CD4-positive, alpha-beta T cell treated with Interleukin-12 subunit alpha and Interleukin-12 subunit beta, for 1 hour (primary cell): ENCODE data around the gene CFL1.
"Not testable (repeated sequence)": the region's sequence is repeated elsewhere in the genome, so short reads cannot be mapped to it uniquely, and the experiment has no call there.

Source experiments
- DNase-seq: peaks from one replicate; pipeline ENCODE4 v3.0.0-alpha.2; 2020

The CFL1 gene

DNA sequence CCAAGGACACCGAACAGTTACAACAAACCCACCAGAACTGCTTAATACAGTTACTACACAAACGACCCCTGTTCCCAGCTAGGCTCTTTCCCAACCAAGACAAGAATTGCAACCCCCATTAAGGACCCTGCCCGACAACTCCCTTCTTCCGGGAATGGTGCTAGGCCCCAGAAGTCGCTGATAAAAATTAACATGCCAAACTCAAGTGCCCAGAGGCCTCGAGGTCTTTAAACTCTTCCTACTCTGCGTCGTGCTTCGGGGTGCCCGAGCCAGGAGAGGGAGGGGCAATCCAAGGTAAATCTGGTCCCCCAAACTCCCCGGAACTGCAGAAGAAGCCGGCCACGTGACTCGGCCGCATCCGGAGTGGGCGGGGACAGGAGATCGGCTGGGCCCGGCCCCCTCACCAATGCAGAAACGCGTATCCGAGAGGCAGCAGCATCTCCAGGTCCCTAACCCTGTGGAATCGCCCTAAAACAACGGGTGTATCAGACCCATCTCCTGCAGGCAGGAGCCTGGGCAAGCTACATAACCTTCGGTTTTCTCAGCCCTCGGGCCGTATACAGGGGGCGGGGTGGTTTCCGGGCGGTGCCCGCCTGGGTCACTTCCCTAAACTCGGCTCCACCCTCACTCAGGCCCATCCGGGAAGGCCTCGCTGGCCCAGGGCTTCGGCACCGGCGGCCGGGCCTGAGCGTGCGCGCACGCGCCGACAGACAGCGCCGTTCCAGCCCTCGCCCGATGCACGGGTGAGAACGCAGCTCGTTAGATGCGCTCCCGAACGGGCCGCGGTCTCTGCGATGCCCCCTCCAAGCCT lies 1.1 kb downstream of the CFL1 start:
- peak; percentile 84 for DNase-seq

DNA sequence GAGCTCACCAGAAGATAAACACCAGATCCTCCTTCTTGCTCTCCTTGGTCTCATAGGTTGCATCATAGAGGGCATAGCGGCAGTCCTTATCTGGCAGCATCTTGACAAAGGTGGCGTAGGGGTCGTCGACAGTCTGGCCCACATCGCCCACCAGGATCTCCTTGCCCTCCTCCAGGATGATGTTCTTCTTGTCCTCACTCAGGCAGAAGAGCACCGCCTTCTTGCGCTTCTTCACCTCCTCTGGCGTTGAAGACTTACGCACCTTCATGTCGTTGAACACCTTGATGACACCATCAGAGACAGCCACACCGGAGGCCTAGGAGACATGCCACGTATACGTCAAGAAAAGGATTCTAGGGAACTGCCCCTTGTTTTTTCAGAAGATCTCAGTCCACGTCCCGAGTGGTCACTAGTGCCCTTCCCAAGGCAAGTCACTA lies 2.0 kb downstream of the CFL1 start:
- no peak for DNase-seq

DNA sequence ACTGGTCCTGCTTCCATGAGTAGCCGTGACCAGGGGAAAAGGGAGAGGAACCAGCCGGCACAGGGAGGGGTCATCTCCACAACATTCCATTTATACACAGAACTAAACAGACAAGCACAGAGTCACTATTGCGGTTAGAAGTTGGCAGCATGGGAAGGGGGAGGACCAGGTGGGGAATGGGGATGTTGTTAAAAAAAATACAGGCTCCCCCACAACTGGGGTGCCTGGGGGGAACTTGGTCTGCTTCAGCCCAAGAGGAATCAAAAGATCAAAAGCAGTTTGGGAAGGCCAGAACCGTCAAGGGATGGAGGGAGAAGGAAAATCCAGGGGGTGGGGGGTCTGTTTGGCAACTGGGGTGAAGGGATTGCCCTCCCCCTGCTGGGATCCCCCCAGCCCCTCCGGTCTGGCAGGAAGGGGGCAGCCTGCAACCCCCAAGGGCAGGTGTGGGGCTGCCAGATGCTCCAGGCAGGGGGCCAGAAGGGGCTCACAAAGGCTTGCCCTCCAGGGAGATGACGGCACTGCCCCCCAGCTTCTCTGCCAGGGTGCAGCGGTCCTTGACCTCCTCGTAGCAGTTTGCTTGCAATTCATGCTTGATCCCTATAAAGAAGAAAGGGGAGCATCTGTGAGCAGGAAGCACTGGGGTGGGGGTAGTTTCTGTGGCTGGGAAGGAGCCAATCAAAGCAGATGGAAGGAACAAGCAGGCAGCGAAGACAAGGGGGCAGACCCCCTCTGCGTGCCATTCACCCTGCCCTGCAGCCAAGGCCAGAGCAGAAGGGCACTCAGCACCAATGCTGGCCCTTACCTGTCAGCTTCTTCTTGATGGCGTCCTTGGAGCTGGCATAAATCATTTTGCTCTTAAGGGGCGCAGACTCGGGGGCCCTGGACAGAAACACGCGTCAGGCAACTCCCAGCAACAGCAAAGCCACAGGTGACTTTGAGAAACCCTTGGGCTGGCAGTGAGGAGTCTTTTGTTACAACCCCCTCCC lies 2.8 kb downstream of the CFL1 start:
- DNase-seq: no peak

DNA sequence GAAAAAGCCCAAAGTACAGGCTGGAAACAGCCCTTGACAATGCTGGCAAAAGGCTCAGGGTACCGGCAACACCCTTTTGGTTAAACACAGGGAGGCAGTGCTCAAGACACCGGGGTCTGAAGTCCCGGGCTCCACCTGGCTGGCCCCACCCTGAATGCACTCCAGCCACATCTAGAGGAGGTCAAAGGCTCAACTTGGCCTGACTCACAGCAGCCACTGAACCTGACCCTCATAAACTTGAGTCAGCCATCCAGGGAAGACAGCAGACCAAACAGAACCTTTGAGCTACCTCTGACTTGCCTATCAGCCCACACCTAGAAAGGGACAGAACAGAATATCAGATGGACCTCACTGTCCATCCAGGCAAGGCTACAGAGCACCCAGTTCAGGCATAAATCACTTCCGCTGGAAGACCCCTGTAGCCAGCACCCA lies 3.8 kb downstream of the CFL1 start:
- DNase-seq: no peak

DNA sequence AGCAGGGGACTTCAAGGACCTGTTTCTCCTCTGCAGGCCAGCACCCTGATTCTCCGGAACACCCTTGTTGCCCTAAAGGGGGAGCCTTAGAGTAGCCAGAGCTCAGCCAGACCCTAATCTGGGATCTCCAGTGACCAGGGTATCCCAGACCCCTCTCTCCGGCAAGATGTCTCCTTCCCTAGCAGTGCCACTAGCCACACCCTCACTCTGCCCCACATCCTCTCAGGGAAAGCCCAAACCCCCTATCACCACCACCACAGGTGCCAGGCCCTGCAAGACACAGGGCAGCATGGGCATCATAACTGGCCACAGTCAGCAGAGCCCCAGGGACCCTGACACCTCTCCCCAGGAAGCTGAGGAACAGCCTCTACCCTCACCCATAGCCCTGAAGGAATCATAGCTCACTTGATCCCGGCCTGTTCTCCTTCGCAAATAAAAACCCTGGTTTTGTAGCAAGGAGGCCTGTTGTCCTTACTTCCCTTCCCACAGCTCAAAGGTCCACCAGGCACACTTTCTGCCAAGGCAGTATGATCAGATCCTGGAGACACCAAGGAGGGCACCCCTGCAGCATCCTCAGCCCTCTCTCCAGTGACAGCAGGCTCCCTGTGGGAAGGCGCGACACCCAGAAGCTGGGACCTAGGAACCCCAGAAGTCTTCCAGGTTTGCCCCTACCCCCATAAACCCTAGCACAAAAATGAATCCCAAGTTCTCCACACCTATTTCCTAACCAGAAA lies 4.6 kb downstream of the CFL1 start:
- DNase-seq: no peak

DNA sequence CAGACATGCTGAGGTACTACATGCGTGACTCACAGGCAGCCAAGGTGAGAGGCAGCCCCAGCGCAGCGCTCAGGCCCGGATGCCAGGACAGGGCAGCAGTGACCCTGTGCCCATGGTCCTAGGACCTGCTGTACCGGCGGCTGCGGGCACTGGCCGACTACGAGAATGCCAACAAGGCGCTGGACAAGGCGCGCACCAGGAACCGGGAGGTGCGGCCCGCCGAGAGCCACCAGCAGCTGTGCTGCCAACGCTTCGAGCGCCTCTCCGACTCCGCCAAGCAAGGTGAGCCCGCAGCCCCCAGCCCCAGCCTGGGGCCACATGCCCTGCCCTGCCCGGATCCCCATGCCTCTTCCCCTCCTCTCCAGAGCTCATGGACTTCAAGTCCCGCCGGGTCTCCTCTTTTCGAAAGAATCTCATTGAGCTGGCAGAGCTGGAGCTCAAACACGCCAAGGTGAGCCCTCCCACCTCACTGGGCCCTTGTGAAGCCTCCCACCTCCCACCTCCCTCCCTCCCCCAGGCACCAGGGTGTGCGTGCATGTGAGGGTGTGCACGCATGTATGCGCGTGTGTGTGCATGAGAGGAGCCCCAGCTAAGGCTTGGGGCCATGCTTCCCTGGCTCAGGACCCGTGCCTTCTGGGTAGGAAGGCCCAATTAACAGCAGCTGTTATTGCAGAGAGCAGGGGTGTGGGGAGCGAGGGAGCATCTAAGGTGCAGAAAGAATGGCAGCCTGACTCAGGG lies 5.3 kb downstream of the CFL1 start:
- no peak for DNase-seq

DNA sequence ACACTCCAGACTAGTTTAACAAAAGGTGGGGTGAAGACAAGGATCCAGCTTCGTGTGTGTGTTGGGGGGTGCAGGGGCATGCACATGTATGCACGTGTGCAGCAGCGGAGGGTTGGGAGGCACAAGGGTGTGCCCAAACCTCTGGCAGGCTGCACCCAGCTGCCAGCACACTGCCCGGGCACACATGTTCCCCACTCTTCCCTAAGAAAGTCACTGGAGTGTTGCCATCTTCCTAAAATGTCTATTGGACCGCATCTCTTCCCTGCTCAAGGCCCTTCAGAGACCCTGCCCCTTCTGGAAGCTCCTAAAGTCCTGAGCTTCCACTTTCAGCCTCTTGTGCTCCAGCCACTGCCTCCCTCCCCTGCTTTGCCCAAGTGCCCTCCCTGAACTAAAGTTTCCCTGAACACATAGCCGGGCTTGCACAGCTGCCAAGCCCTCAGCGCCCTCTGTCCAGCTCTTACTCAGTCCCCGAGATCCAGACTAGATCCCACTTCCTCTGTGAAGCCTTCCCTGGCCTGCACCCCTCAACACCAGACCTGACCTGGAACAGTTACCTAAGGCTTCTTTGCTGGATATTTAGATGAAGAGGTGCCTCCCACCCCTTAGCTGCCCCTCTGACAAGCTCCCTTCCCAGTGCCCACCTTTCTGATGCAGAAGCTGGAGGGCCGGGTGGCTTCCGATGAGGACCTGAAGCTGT lies 6.0 kb downstream of the CFL1 start:
- no peak for DNase-seq

DNA sequence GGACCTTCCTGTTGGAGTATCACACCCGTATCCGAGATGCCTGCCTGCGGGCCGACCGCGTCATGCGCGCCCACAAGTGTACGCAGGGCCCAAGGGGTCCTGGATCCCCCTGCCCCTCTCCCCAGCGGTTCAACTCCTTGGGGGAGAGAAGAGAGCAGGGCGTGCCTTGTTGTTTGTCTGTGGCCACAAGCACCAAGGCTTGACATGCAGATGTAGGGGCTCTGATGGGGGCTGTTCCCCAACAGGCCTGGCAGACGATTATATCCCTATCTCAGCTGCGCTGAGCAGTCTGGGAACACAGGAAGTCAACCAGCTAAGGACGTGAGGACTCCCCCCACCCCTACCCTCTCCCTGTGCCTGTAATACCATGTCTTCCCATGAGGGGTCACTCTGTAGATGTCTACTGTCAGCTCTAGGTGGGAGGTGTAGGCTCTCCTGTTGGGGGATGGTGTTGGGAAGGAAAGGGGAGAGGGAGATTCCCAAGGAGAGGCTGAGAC lies 6.8 kb downstream of the CFL1 start:
- DNase-seq: peak; percentile 34

DNA sequence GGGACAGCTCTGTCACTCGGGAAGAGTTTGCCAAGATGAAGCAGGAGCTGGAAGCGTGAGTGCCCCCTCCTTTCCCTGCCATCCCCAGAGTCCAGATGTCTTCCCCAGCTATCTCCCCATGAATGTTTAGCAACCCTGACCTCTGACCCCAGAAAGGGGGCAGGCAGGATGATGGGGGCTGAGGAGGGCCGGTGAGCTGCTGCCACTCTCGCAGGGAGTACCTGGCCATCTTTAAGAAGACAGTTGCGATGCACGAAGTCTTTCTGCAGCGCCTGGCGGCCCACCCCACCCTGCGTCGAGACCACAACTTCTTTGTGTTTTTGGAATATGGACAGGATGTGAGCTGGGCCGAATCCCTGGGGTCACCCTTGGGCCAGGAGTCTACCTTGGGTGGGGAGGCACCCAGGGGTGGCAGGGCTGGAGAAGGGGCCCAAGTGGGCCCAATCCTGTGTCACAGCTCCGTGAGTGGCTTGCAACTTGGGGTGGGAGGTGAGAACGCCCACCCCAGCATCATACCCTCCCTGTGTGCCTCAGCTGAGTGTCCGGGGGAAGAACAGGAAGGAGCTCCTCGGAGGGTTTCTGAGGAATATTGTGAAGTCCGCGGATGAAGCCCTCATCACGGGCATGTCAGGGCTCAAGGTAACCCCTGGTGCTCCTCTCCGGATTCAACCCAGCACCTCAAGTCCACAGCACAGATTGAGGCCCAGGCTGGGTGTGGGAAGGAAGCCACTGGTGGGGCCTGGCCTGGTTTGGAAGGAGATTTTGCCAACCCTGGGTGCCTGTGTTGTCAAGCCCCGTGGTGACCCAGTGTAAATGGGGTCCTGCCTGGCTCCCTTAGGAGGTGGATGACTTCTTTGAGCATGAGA lies 7.5 kb downstream of the CFL1 start:
- no peak for DNase-seq

DNA sequence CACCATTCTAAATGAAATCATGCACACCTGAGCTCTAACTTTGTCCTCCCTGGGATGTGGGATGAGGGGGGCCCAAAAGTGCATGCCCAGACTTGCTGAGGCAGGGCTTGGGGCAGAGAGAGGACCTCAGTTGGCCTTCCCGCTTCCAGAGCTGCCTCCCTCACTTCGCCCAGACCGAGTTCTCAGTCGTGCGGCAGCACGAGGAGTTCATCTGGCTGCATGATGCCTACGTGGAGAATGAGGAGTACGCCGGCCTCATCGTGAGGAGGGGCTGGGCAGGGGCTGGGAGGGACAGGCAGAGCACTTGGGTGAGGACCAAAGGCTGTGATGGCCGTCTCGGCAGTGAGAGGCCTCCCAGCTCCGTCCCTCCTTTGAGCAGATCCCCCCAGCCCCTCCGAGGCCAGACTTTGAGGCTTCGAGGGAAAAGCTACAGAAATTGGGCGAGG lies 8.2 kb downstream of the CFL1 start:
- no peak for DNase-seq

DNA sequence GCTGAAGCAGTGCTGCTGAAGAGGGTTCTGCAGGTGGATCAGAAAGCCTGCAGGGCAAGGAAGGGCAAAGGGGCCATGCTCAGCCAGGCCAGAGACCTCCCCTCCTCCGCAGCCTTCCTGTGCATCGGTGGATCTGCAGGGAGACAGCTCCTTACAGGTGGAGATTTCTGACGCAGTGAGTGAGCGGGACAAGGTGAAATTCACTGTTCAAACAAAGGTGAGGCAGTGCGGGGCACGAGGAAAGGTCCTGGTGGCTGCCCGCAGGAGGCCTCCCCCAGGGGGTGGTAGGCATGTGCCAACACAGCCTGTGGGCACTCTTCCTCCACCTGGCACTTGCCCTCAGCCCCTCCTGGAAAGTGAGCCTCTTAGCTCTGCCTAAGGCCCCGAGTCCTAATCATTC lies 8.6 kb downstream of the CFL1 start:
- no peak for DNase-seq

DNA sequence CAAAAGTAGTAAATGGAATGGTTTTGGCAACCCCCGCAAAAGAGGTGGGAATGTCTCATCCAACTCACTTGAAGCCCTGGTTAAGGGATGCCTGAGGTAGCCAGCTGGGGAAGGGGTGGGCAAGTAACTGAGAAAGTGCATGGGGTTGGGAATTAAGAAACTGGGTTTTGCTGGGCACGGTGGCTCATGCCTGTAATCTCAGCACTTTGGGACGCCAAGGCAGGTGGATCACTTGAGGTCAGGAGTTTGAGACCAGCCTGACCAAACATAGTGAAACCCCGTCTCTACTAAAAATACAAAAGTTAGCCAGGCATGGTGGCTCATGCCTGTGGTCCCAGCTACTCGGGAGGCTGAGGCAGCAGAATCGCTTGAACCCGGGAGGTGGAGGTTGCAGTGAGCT lies 9.3 kb downstream of the CFL1 start:
- DNase-seq: not testable (repeated sequence)

DNA sequence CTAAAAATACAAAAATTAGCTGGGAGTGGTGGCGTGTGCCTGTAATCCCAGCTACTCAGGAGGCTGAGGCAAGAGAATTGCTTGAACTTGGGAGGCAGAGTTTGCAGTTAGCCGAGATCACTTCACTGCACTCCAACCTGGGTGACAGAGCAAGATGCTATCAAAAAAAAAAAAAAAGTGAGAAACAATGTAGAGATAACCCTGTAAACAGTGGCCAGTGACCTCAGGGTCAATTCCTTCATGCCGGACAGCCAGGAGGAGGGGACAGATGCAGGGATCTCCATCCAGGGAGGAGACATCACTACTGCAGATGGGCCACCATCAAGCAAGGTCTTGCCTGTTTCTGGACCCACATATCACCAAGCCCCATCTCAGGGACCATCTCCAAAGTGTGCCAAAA lies 10.2 kb downstream of the CFL1 start:
- DNase-seq: no peak

DNA sequence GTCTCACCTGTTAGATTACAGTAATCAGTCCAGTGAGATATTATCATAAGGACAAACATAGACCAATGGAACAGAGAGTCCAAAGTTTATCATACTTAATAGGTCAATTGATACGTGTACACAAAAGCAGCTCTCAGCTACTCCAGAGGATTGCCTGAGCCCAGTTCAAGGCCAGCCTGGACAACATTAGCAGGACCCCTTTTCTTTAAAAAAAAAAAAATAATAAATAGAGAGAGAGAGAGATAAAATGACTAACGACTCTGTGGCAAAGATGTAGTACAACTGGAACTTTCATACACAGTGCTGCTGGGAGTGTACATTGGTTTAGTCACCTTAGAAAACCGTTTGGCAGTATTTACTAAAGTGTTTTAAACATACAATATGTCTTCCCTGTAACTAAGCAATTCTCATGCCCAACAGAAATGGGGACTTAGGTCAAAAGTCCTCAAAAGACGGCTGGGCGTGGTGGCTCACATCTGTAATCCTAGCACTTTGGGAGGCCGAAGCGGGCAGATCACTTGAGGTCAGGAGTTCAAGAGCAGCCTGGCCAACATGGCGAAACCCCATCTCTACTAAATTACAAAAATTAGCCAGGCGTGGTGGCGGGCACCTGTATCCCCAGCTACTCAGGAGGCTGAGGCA lies 13.6 kb downstream of the CFL1 start:
- no peak for DNase-seq

DNA sequence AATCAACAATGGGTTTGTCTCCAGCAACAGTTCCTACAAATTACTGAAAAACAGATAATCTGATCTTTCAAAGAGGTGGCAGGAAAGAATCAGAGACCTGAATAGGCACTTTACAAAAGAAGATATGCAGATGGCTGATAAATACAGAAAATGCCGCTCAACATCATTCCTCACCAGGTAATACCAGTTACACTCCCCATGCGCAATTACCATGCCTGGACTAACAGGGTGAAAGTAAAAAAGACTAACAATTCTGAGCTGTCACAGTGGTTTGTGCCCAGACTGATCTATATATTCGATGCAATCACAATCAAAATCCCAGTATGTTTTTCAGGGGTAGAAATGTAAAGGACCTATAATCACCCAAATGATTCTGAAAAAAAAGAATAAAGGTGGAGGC lies 14.2 kb downstream of the CFL1 start:
- DNase-seq: no peak

DNA sequence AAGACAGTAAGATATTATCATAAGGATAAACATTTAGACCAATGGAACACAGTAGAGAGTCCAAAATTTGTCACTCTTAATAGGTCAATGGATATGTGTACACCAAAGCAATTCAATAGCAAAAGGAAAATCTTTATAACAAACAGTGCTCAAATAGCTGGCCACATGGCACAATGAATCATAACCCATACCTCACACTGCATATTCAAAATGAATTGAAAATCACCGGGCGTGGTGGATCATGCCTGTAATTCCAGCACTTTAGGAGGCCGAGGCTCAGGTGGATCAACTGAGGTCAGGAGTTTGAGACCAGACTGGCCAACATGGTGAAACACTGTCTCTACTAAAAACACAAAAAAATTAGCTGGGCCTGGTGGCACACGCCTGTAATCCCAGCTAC lies 15.8 kb downstream of the CFL1 start:
- DNase-seq: no peak

DNA sequence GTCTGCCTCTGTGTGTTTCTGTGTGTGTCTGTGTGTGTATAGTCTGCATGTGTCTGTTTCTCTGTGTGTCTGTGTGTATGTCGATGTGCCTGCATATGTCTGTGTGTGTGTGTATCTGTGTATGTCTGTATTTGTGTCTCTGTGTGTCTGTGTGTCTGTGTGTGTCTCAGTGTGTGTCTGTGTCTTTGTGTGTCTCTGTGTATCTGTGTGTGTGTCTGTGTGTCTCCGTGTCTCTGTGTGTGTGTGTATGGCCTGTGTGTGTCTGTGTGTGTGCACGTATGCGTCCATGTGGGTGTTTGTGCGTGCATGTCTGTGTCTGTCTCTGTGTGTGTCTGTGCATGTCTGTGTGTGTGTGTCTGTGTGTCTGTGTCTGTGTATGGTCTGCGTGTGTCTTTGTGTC lies 23.8 kb downstream of the CFL1 start:
- DNase-seq: no peak

DNA sequence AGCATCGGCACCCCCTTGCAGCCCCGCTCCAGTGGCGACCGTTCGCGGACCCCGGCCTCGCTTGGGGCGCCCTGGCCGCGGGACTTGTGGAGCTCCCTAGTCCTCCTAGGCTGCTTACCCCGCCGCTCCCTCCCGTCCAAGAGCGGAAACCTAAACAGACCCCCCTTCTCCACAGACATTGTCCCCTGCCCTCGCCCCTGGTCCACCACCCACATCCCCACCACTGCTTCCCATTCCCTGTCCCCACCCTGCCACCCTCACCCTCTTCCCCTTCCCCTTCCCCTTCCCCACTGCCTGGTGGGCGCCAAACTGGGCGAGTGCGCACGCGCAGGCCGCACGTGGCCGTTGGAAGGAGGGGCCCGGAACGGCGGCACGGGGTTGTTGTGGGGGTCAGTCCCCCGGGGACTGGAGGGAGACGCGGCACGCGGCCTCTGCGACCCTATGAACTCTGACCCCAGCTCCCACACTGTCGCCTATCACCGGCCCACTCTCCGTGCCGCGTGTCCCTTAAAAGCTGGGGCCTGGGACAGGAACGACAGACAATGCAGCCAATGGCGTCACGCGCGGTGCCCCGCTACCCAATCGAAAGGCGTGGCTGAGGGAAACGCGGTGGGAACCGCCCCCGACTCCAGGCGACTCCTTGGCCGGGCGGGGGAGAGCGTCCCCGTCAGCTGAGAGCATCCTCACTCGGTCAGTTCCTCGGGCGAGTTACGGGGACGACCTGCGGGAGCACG lies 24.5 kb downstream of the CFL1 start, which contains the start of gene SNX32:
SNX32 (plus strand) TSS at position 667 of the 734 bp plus-strand sequence. CDS start 103 bp downstream, outside the sequence.
- peak; percentile 95 for DNase-seq

DNA sequence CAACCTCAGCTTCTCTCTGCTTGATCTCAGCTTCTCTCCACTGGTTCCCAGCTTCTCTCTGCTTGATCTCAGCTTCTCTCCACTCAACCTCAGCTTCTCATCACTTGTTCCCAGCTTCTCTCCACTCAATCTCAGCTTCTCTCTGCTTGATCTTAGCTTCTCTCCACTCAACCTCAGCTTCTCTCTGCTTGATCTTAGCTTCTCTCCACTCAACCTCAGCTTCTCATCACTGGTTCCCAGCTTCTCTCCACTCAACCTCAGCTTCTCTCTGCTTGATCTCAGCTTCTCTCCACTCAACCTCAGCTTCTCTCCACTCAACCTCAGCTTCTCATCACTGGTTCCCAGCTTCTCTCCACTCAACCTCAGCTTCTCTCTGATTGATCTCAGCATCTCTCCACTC lies 25.7 kb downstream of the CFL1 start:
- DNase-seq: not testable (repeated sequence)
